ENCODE data around the gene TRIM71.

TRIM71 gene

DNA sequence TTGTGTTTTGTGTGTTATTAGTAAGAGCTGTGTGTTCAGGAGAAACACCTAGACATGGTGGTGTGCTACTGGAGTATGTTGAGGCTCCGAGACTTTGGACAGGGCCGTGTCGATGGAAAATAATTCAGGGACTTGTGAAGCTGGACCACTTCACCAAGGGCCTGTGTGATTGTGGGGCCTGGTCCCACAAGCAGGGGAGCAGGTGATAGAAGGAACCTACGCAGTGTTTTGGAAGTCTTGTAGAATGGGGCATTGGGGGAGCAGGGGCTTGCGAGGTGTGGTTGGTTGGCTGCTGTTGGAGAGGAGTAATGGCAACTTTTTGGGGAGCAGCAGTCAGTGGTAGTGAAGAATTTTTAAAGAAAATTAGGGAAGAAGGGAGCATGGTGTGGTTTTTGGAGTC, 48.7 kb downstream of the TRIM71 start:
- DNase-seq (ENCODE audit: low spot score): no peak

DNA sequence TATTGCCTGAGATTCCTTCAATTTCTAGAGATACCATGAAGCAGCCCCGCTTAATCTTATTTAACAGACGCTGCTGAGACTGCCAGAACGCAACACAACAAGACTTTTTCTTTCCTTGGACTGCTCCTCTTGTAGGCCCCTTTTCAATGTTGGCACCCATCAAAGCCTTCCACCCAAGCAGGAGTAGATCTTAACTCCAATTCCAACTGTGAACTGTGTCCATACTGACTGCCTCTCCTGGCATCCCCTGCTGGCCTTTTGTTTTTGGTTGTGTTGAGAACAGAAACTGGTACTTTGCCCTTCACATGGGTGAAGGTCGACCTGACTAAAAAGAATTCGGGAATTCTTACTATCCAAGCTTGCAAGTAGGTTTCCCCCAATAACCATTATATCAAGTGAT, 50.2 kb downstream of the TRIM71 start:
- no peak for DNase-seq (ENCODE audit: low spot score)

DNA sequence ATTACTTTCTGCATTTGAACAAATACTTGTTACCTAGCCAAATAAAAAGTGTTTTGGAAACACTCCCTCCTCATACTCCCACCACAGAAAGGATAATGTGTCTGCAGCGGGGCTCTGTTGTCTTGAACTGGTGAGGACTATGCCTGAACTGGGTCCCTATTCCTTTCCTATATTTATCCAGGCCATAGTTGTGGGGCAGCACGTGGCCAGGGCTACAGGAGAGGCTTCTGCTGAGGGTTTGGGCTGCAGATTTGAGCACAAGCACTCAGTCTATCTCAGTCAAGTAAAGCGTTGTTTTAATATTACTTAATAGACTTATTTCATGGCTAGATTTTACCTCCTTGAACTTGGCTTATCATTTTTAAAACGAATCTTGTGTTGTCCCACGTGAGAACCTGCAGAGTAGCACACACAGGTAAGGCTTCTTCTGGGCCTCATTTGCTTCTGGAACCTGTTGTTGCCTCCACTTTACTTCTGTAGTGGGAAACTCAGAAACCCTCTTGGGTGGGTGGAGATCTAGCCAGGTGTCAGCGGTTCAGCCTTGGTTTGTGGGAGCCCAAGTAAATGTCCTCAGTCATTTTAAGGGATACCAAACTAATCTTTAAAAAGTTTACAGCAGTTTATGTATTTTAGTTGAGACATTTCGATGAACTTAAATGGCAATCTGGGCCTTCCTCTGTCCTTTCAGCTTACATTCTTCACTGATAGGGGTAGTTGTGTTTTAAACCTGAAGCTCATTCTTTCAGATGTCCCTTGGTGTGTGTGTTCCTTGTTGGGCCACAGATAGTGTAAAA, 51.1 kb downstream of the TRIM71 start:
- no peak for DNase-seq (ENCODE audit: low spot score)

DNA sequence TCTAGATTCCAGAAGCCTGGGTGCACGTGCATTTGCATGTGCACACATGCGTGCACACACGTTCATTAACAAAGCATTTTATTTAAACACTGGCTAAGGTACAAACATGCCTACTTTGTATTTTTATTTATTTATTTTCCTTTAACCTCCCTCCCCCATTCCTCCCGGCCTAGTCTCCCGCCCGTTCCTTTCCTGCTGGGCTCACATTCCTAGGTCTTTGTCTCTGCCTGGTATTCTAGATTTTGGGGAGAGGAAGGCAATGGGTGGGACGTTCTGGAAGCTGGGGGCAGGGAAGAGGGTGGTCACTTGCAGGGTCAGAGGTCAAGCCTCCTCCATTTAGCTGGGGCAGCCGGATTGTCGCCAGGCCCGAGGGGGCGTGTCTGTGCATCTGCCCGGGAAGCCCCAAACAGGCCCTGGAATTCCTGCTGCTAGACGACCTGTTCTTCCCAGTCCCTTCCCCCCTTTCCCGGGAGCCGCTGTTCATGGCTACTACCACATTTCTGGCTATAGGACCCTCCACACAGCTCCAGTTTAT, 51.8 kb downstream of the TRIM71 start:
- DNase-seq (ENCODE audit: low spot score): no peak

DNA sequence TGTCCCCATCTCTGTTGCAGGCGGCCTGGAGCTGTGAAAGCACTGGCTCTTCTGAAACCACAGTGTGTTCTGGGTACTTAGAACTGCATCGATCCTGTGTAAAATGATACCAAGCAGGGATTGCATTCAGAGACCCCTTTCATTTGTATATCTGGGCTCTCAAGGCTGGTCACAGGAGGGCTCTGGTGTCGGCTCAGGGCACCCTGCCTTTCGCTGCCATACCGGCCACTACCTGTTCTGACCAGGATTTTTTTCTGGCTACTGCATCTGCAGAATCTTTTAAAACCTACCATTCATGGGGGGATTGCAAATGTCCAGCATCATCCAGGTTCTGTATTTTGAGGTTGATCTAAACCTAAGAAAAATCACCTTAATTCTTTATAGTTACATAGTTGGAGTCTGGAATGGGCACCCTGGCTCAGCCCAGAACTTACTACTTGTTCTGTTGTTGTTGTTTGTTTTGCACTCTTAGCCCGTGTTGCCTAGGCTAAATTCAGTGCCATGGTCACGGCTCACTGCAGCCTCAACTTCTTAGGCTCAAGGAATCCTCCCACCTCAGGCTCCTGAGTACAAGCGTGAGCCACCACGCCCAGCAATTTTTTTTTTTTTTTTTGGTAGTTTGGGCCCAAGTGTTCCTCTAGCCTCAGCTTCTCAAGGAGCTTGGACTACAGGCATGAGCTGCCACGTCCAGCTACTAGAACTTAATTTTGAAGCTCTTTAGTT, 52.7 kb downstream of the TRIM71 start:
- DNase-seq (ENCODE audit: low spot score): no peak

DNA sequence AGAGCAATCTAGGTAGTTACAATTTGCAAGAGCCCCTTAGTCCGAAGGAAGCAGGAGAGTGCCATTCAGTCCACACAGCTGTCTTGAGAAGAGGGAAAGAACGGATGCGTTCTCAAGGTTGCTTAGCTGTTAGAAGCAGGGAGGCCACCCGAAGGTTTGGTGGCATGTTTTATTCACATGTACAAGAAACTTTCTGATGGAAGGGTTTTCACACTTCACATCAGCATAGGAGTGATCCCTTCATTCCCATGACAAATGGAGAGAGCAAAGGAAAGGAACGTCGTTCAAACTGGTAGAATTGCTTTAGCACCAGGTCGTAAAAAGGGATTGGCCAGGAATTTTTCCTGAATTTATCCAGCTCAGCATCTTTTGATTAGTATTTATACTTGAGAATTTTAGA, 53.5 kb downstream of the TRIM71 start:
- DNase-seq (ENCODE audit: low spot score): no peak

DNA sequence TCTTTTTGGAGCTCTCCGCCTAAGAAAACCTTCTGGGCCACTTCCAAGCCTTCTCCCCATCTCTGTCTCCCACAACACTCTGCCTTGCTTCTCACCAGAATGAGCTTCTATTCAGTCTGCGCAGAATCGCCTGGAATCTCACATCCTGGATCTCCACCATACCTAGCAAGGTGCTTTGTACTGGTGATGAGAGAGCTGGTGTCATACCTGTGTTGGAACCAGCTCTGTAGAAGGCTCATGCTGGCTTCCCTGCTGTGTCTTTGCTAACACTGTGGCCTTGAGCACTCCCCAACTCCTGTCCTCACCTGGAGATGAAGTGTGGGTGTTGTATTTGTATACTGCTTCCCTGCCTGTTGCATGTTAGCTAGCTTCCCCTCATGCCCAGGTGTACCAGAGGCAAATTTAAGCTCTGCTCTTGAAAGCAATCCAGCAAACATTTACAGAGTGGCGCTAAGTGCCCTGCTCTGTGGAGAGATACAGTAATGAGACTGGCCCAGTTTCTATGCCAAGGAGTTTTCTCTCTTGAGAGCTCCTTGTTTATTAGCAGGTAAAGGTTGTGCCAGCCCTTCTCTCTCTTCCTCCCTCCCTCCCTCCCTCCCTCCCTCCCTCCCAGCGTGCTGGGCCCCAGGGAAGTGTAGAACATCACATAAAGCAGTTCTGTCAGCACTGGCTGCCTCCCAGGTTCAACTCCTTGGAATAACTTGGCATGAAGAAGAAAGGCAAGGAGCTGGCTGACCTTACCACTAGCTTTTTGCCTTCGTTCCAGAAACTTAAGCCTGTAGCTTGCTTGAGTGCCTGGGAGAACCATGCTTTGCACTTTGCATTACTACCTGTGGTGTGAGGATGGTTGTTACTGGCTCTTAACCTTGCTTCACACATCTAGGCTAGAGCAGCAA, 54.9 kb downstream of the TRIM71 start:
- DNase-seq (ENCODE audit: low spot score): no peak

DNA sequence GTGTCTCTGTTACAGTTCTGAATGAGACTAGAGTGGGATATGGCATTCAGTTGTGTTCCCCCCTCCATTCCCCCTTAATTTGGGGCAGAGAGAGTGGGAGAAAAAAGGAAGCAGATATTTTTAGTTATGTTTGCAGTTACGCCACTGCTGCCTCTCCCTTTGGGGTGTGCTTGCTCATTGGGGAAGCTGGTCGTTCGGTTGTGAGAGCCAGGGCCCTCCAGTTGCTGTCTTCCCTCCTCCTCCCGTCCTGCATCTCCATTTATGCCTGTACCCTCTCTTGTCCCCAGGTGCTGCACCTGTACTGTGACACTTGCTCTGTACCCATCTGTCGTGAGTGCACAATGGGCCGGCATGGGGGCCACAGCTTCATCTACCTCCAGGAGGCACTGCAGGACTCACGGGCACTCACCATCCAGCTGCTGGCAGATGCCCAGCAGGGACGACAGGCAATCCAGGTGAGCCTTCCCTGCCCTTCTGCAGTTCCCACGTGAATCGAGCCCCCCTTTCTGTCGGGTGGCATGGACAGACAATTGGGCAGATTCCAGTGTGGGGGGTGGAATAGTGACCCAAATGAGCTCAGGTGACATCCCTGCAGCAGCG, 55.8 kb downstream of the TRIM71 start:
- no peak for DNase-seq (ENCODE audit: low spot score)

DNA sequence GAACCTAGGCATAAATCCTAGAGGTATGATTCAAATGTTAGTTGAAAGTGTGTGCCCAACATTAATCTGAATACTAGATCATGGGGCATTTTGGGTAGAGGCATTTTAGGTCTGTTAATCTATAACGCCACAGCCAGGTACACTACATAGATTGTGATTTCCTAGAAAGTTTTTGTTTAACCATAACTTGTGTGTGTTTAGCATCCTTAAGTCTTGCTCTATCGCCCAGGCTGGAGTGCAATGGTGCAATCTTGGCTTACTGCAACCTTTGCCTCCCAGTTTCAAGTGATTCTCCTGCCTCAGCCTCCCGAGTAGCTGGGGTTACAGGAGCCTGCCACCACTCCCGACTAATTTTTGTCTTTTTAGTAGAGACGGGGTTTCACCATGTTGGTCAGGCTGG, 59.1 kb downstream of the TRIM71 start:
- DNase-seq (ENCODE audit: low spot score): no peak

DNA sequence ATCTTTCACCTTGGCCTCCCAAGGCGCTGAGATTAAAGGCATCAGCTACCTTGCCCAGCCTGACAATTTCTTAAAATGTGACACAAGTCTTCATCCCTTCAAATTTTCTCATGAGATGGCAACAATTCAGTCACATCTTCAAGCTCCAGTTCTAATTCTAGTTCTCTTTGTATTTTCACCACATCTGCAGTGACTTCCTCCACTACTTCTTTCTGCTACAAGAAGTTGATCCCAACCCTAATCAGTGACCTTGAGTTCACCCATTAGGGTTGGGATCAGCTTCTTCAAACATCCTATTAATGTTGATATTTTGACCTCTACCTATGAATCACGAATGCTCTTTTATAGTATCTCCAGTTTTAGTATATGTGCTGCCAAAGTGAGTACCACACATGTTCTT, 59.8 kb downstream of the TRIM71 start:
- no peak for DNase-seq (ENCODE audit: low spot score)

DNA sequence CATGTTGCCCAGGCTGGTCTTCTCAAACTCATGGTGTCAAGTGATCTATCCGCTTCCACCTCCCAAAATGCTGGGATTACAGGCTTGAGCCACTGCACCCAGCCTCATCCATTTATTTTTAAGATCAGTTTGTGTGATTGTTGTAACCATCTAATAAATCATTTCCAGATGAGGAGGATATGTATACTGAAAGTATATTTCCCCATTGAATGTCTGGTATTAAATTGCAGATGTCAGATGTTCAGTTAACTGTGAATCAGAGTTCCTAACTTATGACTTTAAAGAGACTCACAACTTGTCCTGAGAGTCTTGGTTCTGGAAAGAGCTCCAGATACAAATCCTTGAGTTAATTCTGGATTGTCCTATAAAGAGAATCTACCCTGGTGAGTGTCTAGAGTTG, 62.4 kb downstream of the TRIM71 start:
- DNase-seq (ENCODE audit: low spot score): no peak

DNA sequence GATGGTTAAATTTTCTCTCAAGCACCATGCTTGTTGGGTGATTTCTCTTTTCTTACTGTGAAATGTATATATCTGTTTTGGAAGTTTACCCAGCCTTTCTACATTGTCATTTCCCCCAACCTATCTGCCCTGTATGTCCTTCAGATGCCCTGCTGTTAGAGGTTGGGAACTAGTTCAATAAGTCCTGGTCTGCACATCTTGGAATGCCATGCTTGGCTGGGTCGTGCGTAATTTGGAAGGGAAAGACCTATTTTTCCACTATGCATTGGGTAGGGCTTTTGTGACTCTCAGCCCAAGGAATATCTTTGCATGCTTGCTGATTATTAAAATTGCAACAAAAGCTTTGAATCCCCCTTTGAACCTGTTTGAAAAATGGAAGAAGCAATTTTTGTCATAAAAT, 63.8 kb downstream of the TRIM71 start:
- DNase-seq (ENCODE audit: low spot score): no peak

DNA sequence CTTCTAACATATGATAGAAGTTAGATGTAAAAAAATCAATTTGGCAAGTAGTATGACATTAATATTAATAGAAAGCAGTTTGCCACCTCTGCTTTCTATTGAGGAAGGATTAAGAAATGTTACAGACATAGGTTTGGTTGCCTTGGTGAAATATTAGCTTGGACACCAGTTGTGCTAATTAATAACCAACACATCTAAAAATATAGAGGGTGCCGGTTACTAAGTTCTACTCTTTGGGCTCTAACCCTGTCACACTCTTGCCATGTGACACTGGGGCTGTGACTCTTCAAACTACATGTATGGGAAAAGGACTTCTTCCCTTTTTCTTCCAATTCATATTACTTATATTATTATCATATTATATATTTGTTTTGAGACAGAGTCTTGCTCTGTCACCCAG, 64.4 kb downstream of the TRIM71 start:
- no peak for DNase-seq (ENCODE audit: low spot score)

DNA sequence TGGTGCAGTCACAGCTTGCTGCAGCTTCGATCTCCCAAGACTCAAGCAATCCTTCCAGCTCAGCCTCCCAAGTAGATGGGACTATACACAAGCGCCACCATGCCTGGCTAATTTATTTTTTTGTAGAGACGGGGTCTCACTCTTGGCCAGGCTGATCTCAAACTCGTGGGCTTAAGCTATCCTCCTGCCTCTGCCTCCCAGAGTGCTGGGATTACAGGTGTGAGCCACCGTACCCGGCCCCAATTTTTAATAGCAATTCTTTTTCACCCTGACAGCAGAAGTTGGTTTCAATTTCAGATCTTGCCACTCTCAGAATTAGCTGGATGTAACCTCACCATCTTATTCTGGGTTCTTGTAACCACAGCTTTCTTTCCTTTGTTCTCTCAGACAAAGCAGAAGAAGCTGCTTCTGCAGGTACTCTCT, 64.8 kb downstream of the TRIM71 start:
- no peak for DNase-seq (ENCODE audit: low spot score)

DNA sequence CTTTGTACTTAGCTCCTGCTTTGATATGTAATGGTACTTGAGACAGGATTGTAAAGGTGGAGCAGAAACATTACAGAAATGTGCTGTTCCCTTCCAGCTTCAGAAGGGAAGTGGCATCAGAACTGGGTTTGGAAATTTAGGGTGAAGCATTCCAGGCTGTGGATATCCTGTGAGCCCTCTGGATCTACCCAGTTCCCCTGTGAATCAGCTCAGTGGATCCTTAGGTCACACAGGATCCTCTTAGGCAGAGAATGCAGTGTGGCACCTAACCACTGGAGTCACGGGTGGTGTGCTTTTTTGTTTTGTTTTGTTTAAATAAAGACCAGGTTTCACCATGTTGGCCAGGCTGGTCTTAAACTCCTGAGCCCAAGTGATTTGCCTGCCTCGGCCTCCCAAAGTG, 66.0 kb downstream of the TRIM71 start:
- no peak for DNase-seq (ENCODE audit: low spot score)

DNA sequence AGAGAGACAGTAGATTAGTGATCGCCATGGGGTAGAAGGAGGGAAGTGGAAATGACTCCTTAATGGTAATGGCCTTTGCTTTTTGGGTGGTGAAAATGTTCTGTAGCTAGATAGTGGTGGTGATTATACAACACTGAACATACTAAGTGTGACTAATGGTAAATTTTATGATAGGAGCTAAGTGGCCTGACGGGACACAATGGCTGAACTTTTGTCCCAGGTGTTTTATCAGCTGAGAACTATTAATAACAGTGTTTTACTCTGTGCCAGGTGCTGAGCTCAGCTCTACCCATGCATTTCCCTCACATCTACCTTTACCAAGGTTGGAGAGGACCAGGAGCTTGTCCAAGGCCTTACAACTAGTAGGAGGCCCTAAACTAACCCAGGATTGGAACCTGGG, 66.8 kb downstream of the TRIM71 start:
- no peak for DNase-seq (ENCODE audit: low spot score)

DNA sequence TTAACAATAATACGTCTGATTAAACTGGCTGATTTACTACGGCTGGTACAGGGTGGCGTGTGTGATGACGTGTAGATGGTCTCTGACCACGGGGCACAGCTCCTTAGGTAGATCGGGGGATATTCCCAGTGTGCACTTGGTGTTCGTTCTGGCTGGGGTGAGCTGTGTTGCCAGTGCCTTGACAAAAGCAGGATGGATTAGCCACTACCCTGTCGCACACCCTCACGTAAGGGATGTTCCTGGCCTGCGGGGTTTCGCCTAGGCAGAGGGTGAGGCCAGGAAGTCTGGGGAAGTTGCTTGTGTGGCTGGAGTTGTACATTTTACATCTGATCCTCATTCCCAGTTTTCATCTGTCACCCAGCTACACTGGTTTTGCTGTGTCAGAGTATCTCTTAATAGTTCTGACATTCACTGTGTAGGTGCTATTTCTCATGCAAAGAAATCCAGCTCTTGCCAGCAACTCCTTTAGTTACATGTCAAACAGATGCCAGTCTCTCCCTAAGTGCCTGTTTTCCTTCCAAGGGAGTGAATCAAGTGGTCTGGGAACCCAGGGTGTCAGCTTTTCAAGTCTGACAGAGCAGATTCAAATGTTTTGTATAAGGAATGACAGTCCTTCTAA, 67.6 kb downstream of the TRIM71 start:
- no peak for DNase-seq (ENCODE audit: low spot score)

DNA sequence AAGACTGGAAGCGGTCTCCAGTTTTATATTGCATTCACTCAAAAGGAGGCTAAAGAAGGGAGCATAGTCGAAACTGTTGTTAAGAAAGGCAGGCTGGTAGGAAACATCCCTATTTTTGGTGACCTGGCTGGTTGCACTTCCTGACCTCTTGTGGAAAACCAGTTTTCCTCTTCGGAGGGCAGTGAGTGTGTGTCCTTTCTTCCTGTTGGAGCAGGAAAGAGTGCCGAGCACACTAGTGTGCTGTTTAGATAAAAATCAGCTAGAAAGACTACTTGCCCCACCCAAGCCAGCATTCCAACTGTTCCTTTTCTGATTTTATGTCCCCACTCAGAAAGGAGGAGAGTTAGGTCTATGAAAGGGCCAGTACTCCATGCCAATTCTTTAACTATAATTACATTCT, 68.5 kb downstream of the TRIM71 start:
- no peak for DNase-seq (ENCODE audit: low spot score)

DNA sequence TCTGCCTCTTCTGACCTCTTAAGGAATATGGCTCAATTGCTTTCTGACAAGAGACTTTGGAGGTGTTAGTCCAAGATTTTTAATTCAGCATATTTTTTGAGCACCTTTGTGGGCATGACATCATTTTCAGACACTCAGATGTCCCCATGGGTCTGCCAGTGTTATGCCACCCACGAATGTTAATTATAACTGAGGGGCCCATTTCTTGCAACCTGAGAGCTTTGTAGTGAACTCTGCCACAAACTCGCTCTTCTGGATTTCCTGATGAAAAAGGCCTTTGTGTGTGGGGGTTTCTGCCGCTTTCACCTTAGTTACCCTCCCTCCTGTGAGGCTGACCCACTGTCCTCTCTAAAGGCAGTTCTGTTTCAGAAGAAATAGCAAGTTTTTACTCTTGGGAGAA, 69.1 kb downstream of the TRIM71 start:
- DNase-seq (ENCODE audit: low spot score): no peak

DNA sequence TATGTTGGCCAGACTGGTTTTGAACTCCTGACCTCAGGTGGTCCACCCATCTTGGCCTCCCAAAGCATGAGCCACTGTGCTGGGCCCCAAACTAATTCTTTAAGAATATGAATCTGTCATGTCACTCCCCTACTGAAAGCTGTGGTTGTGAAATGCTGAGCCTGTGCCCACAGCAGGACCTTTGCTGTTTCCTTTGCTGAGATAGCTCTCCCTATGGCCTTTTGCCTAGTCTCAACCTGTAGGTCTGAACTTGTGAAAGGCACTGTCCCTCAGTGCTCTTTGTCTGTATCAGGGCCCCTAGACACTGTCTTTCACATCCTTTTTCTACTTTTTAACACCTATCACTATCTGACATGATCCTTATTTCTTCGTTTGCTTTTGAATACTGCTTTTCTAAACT, 70.9 kb downstream of the TRIM71 start:
- no peak for DNase-seq (ENCODE audit: low spot score)

DNA sequence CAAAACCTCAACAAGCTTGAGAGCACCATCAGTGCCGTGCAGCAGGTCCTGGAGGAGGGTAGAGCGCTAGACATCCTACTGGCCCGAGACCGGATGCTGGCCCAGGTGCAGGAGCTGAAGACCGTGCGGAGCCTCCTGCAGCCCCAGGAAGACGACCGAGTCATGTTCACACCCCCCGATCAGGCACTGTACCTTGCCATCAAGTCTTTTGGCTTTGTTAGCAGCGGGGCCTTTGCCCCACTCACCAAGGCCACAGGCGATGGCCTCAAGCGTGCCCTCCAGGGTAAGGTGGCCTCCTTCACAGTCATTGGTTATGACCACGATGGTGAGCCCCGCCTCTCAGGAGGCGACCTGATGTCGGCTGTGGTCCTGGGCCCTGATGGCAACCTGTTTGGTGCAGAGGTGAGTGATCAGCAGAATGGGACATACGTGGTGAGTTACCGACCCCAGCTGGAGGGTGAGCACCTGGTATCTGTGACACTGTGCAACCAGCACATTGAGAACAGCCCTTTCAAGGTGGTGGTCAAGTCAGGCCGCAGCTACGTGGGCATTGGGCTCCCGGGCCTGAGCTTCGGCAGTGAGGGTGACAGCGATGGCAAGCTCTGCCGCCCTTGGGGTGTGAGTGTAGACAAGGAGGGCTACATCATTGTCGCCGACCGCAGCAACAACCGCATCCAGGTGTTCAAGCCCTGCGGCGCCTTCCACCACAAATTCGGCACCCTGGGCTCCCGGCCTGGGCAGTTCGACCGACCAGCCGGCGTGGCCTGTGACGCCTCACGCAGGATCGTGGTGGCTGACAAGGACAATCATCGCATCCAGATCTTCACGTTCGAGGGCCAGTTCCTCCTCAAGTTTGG, 72.9 kb downstream of the TRIM71 start:
- DNase-seq (ENCODE audit: low spot score): no peak
